DOHH2 (cell line): ENCODE results near the gene TMEM9.

ENCODE experiments used
- EZH2phosphoT487 ChIP-seq: fragments of 200-600 bp; sonication (generic); IDR thresholded peaks from 2 replicates; pipeline ENCODE4 v1.6.1; 2017; ENCODE audit warnings: borderline replicate concordance, mild to moderate bottlenecking, antibody characterized with exemption, low read length, moderate library complexity, mixed read lengths
- TF ChIP-seq, protein P1 (sequence below): fragments of 200-600 bp; sonication (generic); IDR thresholded peaks from one replicate; pipeline ENCODE4 v1.5.1; 2014; ENCODE audit warnings: antibody characterized with exemption, mild to moderate bottlenecking, low read depth, low read length; ENCODE audit not compliant: poor library complexity, severe bottlenecking

DNA sequence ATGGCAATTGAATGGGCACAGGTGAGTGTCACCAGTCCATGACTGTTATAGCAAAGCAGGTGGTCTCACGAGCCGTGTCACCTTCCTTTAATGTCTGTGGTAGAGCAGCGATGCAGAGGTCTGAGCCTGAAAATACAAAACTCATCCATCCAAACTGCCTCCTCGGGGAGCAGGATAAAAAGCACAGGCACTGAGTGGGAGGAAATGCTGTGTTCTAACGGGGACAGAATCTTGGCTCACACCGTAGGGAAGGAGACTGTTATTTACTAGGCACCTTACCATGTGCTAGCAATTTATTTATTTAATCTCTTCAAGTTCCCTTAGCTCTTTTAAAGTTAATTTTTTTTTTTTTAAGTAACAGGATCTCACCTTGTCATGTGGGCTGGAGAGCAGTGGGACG lies 28.5 kb downstream of the TMEM9 start:
- TF ChIP-seq, protein P1, sequence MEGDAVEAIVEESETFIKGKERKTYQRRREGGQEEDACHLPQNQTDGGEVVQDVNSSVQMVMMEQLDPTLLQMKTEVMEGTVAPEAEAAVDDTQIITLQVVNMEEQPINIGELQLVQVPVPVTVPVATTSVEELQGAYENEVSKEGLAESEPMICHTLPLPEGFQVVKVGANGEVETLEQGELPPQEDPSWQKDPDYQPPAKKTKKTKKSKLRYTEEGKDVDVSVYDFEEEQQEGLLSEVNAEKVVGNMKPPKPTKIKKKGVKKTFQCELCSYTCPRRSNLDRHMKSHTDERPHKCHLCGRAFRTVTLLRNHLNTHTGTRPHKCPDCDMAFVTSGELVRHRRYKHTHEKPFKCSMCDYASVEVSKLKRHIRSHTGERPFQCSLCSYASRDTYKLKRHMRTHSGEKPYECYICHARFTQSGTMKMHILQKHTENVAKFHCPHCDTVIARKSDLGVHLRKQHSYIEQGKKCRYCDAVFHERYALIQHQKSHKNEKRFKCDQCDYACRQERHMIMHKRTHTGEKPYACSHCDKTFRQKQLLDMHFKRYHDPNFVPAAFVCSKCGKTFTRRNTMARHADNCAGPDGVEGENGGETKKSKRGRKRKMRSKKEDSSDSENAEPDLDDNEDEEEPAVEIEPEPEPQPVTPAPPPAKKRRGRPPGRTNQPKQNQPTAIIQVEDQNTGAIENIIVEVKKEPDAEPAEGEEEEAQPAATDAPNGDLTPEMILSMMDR, result no peak
- TF ChIP-seq EZH2phosphoT487, result no peak
